ENCODE results near the gene NDC1.

The NDC1 gene

GRCh38 chr1:53771648-53772047 is 66.4 kb downstream of the NDC1 start:
- ChIA-PET POLR2A (no interaction called here), CTCF (interaction anchor here (0.8 kb wide), 1 partner anchor 55 kb away, joined by 3 read pairs; no protein-coding TSS in a partner anchor)
- TF ChIP-seq CTCF (IDR thresholded peaks at IDR 0.05; ENCODE audit: control extremely low read depth, extremely low read depth, low read depth, missing control alignments): no peak
- DNase-seq (ENCODE audit: extremely low spot score): no peak

- DNase-seq (ENCODE audit: extremely low spot score): no peak
- POLR2A ChIA-PET: no interaction called here
- TF ChIP-seq CTCF (IDR thresholded peaks at IDR 0.05; ENCODE audit: control extremely low read depth, extremely low read depth, low read depth, missing control alignments): no peak
- CTCF ChIA-PET: no interaction called here
These were observed 68.3 kb downstream of the NDC1 start for GRCh38 chr1:53769780-53770179.

GRCh38 chr1:53769184-53769583 is 68.9 kb downstream of the NDC1 start:
- TF ChIP-seq CTCF (IDR thresholded peaks at IDR 0.05; ENCODE audit: control extremely low read depth, extremely low read depth, low read depth, missing control alignments): no peak
- CTCF ChIA-PET: no interaction called here
- POLR2A ChIA-PET: no interaction called here
- DNase-seq (ENCODE audit: extremely low spot score): no peak

GRCh38 chr1:53766831-53767405 is 71.2 kb downstream of the NDC1 start:
- POLR2A ChIA-PET: no interaction called here
- CTCF ChIA-PET: interaction anchor here (0.8 to 6.3 kb wide), 11 partner anchors 8 to 45 kb away, joined by 3 to 38 read pairs (median 3); no protein-coding TSS in a partner anchor
- TF ChIP-seq CTCF (IDR thresholded peaks at IDR 0.05; ENCODE audit: control extremely low read depth, extremely low read depth, low read depth, missing control alignments): no peak
- no peak for DNase-seq (ENCODE audit: extremely low spot score)

GRCh38 chr1:53766194-53766742 is 71.8 kb downstream of the NDC1 start:
- ChIA-PET POLR2A (no interaction called here), CTCF (interaction anchor here (0.8 to 6.3 kb wide), 10 partner anchors 8 to 280 kb away, joined by 3 to 38 read pairs (median 3); no protein-coding TSS in a partner anchor)
- TF ChIP-seq CTCF (IDR thresholded peaks at IDR 0.05; ENCODE audit: control extremely low read depth, extremely low read depth, low read depth, missing control alignments): no peak
- DNase-seq (ENCODE audit: extremely low spot score): no peak

- no peak for DNase-seq (ENCODE audit: extremely low spot score)
- ChIA-PET CTCF (interaction anchor here (0.9 to 6.3 kb wide), 6 partner anchors 9 to 279 kb away, joined by 3 to 38 read pairs (median 3); no protein-coding TSS in a partner anchor), POLR2A (no interaction called here)
- TF ChIP-seq CTCF (IDR thresholded peaks at IDR 0.05; ENCODE audit: control extremely low read depth, extremely low read depth, low read depth, missing control alignments): no peak
These were observed 72.4 kb downstream of the NDC1 start for GRCh38 chr1:53765657-53766056.
